Astrocyte of the spinal cord (primary cell): ENCODE measurements around the gene ZNF416.
A peak's percentile ranks its signal among the peaks of the same experiment; 100 is the strongest.

Source experiments
- DNase-seq: peaks from one replicate; pipeline ENCODE4 v3.0.0; 2011; ENCODE audit warnings: low read depth, low spot score
- H3K4me3 ChIP-seq: 2 replicates; pipeline ENCODE4 v1.5.1; 2011; ENCODE audit warnings: low read depth, mild to moderate bottlenecking, low read length, moderate library complexity
- in situ Hi-C: cut with HindIII; loops from 2 replicates; pipeline ENCODE4 v1.10.0; 2017; ENCODE audit warnings: low sequenced_read_pairs
- TF ChIP-seq, protein P1 (sequence below): IDR thresholded peaks from 2 replicates; pipeline ENCODE4 v1.5.1; 2012; ENCODE audit warnings: low read depth, mild to moderate bottlenecking, low read length, inconsistent platforms

The ZNF416 gene

GRCh38 chr19:57578487-57579205 lies at the start of gene ZNF416:
ZNF416 (minus strand) TSS chr19:57578911; CDS start chr19:57578704, 207 bp downstream.
- H3K4me3 ChIP-seq = peak within 1 kb of the TSS; percentile 87
- in situ Hi-C loops = no loop called here
- TF ChIP-seq, protein P1, sequence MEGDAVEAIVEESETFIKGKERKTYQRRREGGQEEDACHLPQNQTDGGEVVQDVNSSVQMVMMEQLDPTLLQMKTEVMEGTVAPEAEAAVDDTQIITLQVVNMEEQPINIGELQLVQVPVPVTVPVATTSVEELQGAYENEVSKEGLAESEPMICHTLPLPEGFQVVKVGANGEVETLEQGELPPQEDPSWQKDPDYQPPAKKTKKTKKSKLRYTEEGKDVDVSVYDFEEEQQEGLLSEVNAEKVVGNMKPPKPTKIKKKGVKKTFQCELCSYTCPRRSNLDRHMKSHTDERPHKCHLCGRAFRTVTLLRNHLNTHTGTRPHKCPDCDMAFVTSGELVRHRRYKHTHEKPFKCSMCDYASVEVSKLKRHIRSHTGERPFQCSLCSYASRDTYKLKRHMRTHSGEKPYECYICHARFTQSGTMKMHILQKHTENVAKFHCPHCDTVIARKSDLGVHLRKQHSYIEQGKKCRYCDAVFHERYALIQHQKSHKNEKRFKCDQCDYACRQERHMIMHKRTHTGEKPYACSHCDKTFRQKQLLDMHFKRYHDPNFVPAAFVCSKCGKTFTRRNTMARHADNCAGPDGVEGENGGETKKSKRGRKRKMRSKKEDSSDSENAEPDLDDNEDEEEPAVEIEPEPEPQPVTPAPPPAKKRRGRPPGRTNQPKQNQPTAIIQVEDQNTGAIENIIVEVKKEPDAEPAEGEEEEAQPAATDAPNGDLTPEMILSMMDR = peak; percentile 4
- peak; percentile 99 for DNase-seq

GRCh38 chr19:57623091-57623490 lies 44.4 kb upstream of the ZNF416 start:
- DNase-seq = no peak
- TF ChIP-seq, protein P1 = no peak
- in situ Hi-C loops = no loop called here
- no peak overlapping the region for H3K4me3 ChIP-seq

DNA sequence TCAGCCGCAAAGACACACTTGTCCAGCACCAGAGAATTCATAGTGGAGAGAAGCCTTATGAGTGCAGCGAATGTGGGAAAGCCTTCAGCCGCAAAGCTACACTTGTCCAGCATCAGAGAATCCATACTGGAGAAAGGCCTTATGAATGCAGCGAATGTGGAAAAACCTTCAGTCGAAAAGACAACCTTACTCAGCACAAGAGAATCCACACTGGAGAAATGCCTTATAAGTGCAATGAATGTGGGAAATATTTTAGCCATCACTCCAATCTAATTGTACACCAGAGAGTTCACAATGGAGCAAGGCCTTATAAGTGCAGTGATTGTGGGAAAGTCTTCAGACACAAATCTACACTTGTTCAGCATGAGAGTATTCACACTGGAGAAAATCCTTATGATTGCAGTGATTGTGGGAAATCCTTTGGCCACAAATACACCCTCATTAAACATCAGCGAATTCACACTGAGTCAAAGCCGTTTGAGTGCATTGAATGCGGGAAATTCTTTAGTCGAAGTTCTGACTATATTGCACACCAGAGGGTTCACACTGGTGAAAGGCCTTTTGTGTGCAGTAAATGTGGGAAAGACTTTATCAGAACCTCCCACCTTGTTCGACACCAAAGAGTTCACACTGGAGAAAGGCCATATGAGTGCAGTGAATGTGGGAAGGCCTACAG lies 42.1 kb upstream of the ZNF416 start:
- no peak overlapping the region for H3K4me3 ChIP-seq
- in situ Hi-C loops = no loop called here
- DNase-seq = peak; percentile 28
- TF ChIP-seq, protein P1 = no peak

GRCh38 chr19:57615346-57615745 lies 36.6 kb upstream of the ZNF416 start:
- TF ChIP-seq, protein P1 = no peak

DNA sequence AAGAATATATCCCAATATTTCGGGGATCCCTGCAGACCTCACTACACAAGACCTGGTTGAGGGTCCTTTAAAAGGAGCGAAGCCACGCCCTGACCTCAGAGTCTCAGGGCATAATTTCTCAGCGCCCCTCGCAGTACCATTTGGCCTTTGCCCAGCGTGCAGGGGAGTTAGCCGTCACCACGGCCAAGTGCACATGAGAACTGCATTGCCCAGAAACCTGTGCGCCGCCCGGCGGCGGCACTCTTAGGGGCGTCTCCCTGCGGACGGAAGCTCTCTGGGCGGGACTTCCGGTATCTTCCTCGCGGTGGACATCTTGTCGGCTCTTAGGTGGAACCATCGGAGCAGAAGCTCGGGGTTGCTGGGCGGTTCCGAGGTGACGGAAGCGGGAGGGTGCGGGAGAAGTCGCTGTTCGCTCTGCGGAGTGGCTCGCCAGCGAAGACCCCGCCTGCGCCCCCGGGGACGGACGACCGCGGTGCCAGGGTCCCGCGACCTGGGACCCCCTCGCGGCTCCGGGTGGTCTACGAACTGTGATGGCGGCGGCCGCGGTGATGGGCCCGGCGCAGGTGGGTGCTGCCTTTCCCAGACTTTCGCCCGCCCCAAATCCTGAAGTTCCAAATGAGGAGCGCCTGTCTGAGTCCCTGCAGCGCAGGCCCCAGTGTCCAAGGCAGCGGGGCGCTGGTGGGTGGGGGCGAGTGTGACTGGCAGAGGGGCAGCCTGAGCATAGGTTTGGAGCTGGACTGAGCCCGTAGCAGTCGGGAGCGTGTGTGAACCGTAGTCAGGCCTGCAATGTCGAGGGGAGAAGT lies 35.4 kb upstream of the ZNF416 start, which contains the start of gene ZNF134:
TSS of gene ZNF134 (plus strand) at position 302 of the 803 bp plus-strand sequence. CDS start 5,227 bp downstream, outside the sequence.
- H3K4me3 ChIP-seq = peak within 1 kb of the TSS; percentile 75
- TF ChIP-seq, protein P1 = peak; percentile 32
- in situ Hi-C loops = no loop called here
- DNase-seq = peak; percentile 91

More at GRCh38 chr19:57615346-57615745, 36.6 kb upstream of the ZNF416 start:
- in situ Hi-C loops = no loop called here
- peak overlapping the region; percentile 75 for H3K4me3 ChIP-seq
- DNase-seq = no peak

- in situ Hi-C loops = no loop called here
- DNase-seq = no peak
- H3K4me3 ChIP-seq = no peak overlapping the region
Measured at GRCh38 chr19:57611113-57611512, 32.4 kb upstream of the ZNF416 start.

More at GRCh38 chr19:57611113-57611512, 32.4 kb upstream of the ZNF416 start:
- TF ChIP-seq, protein P1 = no peak
